HepG2 (cell line): Measurements from ENCODE around the gene CLCNKA. TPM values are rescaled to one million over a fixed set of nuclear protein-coding genes. Genes with fewer than 3 reads are reported as not detected.
A peak's percentile ranks its signal among the peaks of the same experiment; 100 is the strongest.

Source experiments
- ATAC-seq: fragments of 200-7000 bp; cut with Tn5 transposase; 3 replicates; pipeline ENCODE4 v1.9.1; 2020; ENCODE audit warnings: mild to moderate bottlenecking, moderate library complexity
- BruUV-seq: library from RNA; stranded (reverse); fragments of 400-500 nt; replicated peaks from 2 replicates; lab custom pipeline; 2021; lab: Mats Ljungman, UMichigan
- CTCF ChIA-PET: fragments of 300-600 bp; formaldehyde crosslinking; extraction: SDS; loops from one replicate; lab custom pipeline; 2021; ENCODE audit warnings: low total read pairs, inconsistent platforms, low intra/inter-chr PET ratio; lab: Yijun Ruan, JAX
- POLR2A ChIA-PET: fragments of 350-600 bp; sonication (Branson Sonifier 250); formaldehyde crosslinking; loops from one replicate; lab custom pipeline; 2020; ENCODE audit warnings: antibody characterized with exemption, inconsistent platforms; lab: Yijun Ruan, JAX
- DNase-seq: peaks from one replicate; pipeline ENCODE4 v3.0.0-alpha.2; 2015; ENCODE audit warnings: low spot score
- FAIRE-seq: peaks from 3 replicates; lab custom pipeline; 2011; peaks lifted over from hg19 to GRCh38; lab: Jason Lieb, UNC
- H2AFZ ChIP-seq: one replicate; pipeline ENCODE4 v1.6.1; 2011; ENCODE audit warnings: low read length, inconsistent platforms
- H3K27ac ChIP-seq: fragments of 300-600 bp; 3 replicates; pipeline ENCODE4 v1.8.0; 2011; ENCODE audit warnings: mixed run types, mild to moderate bottlenecking, mixed read lengths, low read length, inconsistent platforms; ENCODE audit not compliant: insufficient read depth; ENCODE audit errors: extremely low read length
- H3K27me3 ChIP-seq, 2 experiments: fragments of 200-600 bp in 1 of 2; 2 replicates in 1 of 2; 3 replicates in 1 of 2; pipeline versions ENCODE4 v1.6.0 to v1.8.0; 2011; ENCODE audit warnings: low read length in 2 of 2, mild to moderate bottlenecking in 2 of 2, moderate library complexity in 2 of 2, inconsistent platforms in 1 of 2; ENCODE audit not compliant: insufficient read depth in 2 of 2, control insufficient read depth in 1 of 2
- H3K36me3 ChIP-seq, 2 experiments: fragments of 200-600 bp in 1 of 2; replicated peaks in 1 of 2; 2 replicates in 1 of 2; 3 replicates in 1 of 2; pipeline versions ENCODE4 v1.5.1 to v1.8.0; 2011; ENCODE audit warnings: low read length in 2 of 2, inconsistent platforms in 1 of 2; ENCODE audit not compliant: insufficient read depth in 2 of 2, control insufficient read depth in 1 of 2
- H3K4me1 ChIP-seq: 2 replicates; pipeline ENCODE4 v1.5.1; 2012; ENCODE audit warnings: low read length, inconsistent platforms; ENCODE audit not compliant: insufficient read depth
- H3K4me2 ChIP-seq: 2 replicates; pipeline ENCODE4 v1.6.0; 2011; ENCODE audit warnings: low read depth, low read length, inconsistent platforms
- H3K4me3 ChIP-seq, 3 experiments: fragments of 200-600 bp in 1 of 3; sonication (generic), shearing (Covaris generic) in 1 of 3; replicated peaks in 1 of 3; 2 replicates each; pipeline ENCODE4 v1.5.1; 2011 to 2016; ENCODE audit warnings: low read length in 3 of 3, inconsistent platforms in 2 of 3, low read depth in 2 of 3, mild to moderate bottlenecking in 2 of 3, control low read depth in 1 of 3, mixed read lengths in 1 of 3; ENCODE audit not compliant: insufficient read depth in 1 of 3
- H3K79me2 ChIP-seq: one replicate; pipeline ENCODE4 v1.6.1; 2011; ENCODE audit warnings: low read length, inconsistent platforms; ENCODE audit not compliant: insufficient read depth
- H3K9ac ChIP-seq: 2 replicates; pipeline ENCODE4 v1.6.0; 2011; ENCODE audit warnings: mild to moderate bottlenecking, low read depth, low read length, inconsistent platforms; ENCODE audit not compliant: insufficient read depth
- H3K9me3 ChIP-seq: 2 replicates; pipeline ENCODE4 v1.5.1; 2012; ENCODE audit warnings: mild to moderate bottlenecking, low read length
- H4K20me1 ChIP-seq: 2 replicates; pipeline ENCODE4 v1.6.0; 2011; ENCODE audit warnings: inconsistent platforms, mild to moderate bottlenecking, low read length, moderate library complexity; ENCODE audit not compliant: insufficient read depth
- IKZF4 ChIP-seq: sonication (generic); formaldehyde crosslinking; IDR thresholded peaks from 2 replicates; pipeline ENCODE4 v1.5.1; 2020; ENCODE audit warnings: borderline replicate concordance, mild to moderate bottlenecking, low read depth, missing genetic modification reagents; ENCODE audit errors: not compliant biosample characterization
- MAFG ChIP-seq: sonication (generic); formaldehyde crosslinking; IDR thresholded peaks from 2 replicates; pipeline ENCODE4 v1.5.1; 2020; ENCODE audit warnings: mild to moderate bottlenecking, missing genetic modification reagents
- MIXL1 ChIP-seq: IDR thresholded peaks from 2 replicates; pipeline ENCODE4 v1.6.1; 2016
- MTERF4 ChIP-seq: sonication (generic); formaldehyde crosslinking; IDR thresholded peaks from 2 replicates; pipeline ENCODE4 v1.8.0; 2023; ENCODE audit warnings: mild to moderate bottlenecking, missing genetic modification reagents
- NR2F6 ChIP-seq, 2 experiments: IDR thresholded peaks; 2 replicates each; pipeline ENCODE4 v1.6.1; 2016; ENCODE audit warnings: antibody characterized with exemption in 1 of 2, mild to moderate bottlenecking in 1 of 2
- PTBP1 ChIP-seq: fragments of 200-400 bp; formaldehyde crosslinking; IDR thresholded peaks from 2 replicates; pipeline ENCODE4 v1.6.1; 2018; ENCODE audit warnings: low read length, low read depth; ENCODE audit not compliant: poor library complexity, severe bottlenecking
- RXRA ChIP-seq: sonication (generic); formaldehyde crosslinking; IDR thresholded peaks from 2 replicates; pipeline ENCODE4 v1.5.1; 2020; ENCODE audit warnings: missing genetic modification reagents
- SETDB1 ChIP-seq: sonication (generic); formaldehyde crosslinking; IDR thresholded peaks from 2 replicates; pipeline ENCODE4 v1.5.1; 2020; ENCODE audit warnings: missing genetic modification reagents, mild to moderate bottlenecking, borderline replicate concordance
- SKI ChIP-seq: fragments of 450-650 bp; IDR thresholded peaks from one replicate; pipeline ENCODE4 v1.6.1; 2018; ENCODE audit warnings: mild to moderate bottlenecking; ENCODE audit not compliant: partially characterized antibody
- XRCC5 ChIP-seq: fragments of 200-400 bp; formaldehyde crosslinking; optimal IDR thresholded peaks from 2 replicates; pipeline ENCODE3; 2017; ENCODE audit warnings: mild to moderate bottlenecking, low read length
- ZNF468 ChIP-seq: sonication (generic); formaldehyde crosslinking; IDR thresholded peaks from 2 replicates; pipeline ENCODE4 v1.8.0; 2022; ENCODE audit warnings: mild to moderate bottlenecking, moderate library complexity, missing genetic modification reagents
- ZNF891 ChIP-seq: sonication (generic); formaldehyde crosslinking; IDR thresholded peaks from 2 replicates; pipeline ENCODE4 v1.5.0; 2020; ENCODE audit warnings: mild to moderate bottlenecking, missing genetic modification reagents
- ZSCAN29 ChIP-seq: sonication (generic); formaldehyde crosslinking; conservative IDR thresholded peaks from 2 replicates; pipeline ENCODE4 v1.4.0; 2020; ENCODE audit warnings: mild to moderate bottlenecking, missing genetic modification reagents
- WGBS: methylation state at CpG from one replicate; pipeline ENCODE4 v1.1.6; 2017; ENCODE audit warnings: low lambda C conversion rate; 5-methylcytosine and 5-hydroxymethylcytosine counted together
- in situ Hi-C: cut with HindIII; loops from 2 replicates; pipeline ENCODE4 v1.10.0; 2017; ENCODE audit warnings: low pct_unique_long_range_greater_than_20kb; ENCODE audit not compliant: extremely low pct_ligation_motif_present
- intact Hi-C: fragments of 100-400 bp; cut with micrococcal nuclease; formaldehyde crosslinking; loops from one replicate; pipeline ENCODE4 v1.10.0; 2022; ENCODE audit not compliant: unreplicated experiment
- polyA plus RNA-seq, 8 experiments: library from polyadenylated mRNA; depleted of rRNA in 3 of 8; stranded (reverse) in 7 of 8; unstranded in 1 of 8; fragments of >200 nt; fragmentation: Illumina TruSeq in 4 of 8; extraction: Trizol in 4 of 8; gene quantifications; 2 replicates each; pipeline versions ENCODE4 v1.2.1 to v1.2.3, GENCODE V29; 2011 to 2016; ENCODE audit warnings: low read depth in 4 of 8, missing spikeins in 1 of 8, mixed read lengths in 1 of 8; ENCODE audit not compliant: insufficient read depth in 1 of 8
- total RNA-seq, 5 experiments: library from RNA; depleted of rRNA; stranded (reverse); fragments of >200 nt; fragmentation: Illumina TruSeq; extraction: Trizol; gene quantifications; 2 replicates each; pipeline ENCODE4 v1.2.3, GENCODE V29; 2016; ENCODE audit warnings: low read depth in 1 of 5
- TF ChIP-seq, protein P1 (sequence below): sonication (generic); formaldehyde crosslinking; IDR thresholded peaks from 2 replicates; pipeline ENCODE4 v1.4.0; 2020; ENCODE audit warnings: mild to moderate bottlenecking, missing genetic modification reagents
- TF ChIP-seq, protein P2 (sequence below): sonication (generic); formaldehyde crosslinking; IDR thresholded peaks from 2 replicates; pipeline ENCODE4 v1.4.0; 2020; ENCODE audit warnings: mild to moderate bottlenecking, low read depth, missing genetic modification reagents
- TF ChIP-seq, protein P3 (sequence below): IDR thresholded peaks from 2 replicates; pipeline ENCODE4 v1.6.1; 2016

The CLCNKA gene
- total and polyA plus RNA-seq, 2 of the 13 experiments (the other 11 are each of a cell fraction or from before 2014, with no cell fraction given) = 0.03 TPM; not detected in 1

GRCh38 chr1:16023050-16023653 lies 1.3 kb downstream of the CLCNKA start:
- H3K9ac ChIP-seq = no peak overlapping the region
- ChIA-PET CTCF (no interaction called here), POLR2A (no interaction called here)
- no peaks in the 10 kb centered on the region for H3K79me2 ChIP-seq
- H2AFZ ChIP-seq = no peak overlapping the region
- H3K4me3 ChIP-seq = no peak overlapping the region
- no peaks in the 10 kb centered on the region for H3K36me3 ChIP-seq
- ATAC-seq = peak; percentile 11; the same call in 1 of the 3 replicates
- intact Hi-C loops = no loop called here
- no TSS peak for BruUV-seq
- H3K9me3 ChIP-seq = no peaks in the 10 kb centered on the region
- in situ Hi-C loops = no loop called here
- no peak overlapping the region for H3K4me2 ChIP-seq
- H3K4me1 ChIP-seq = peaks cover 37% of the 10 kb centered on the region
- WGBS = 0% methylated on average over 1 of the region's 7 CpGs
- no peak overlapping the region for H3K27ac ChIP-seq
- H3K27me3 ChIP-seq = peaks cover 11 to 62% of the 10 kb centered on the region in 2 experiments; a peak in 4 of 5 replicates
- H4K20me1 ChIP-seq = no peaks in the 10 kb centered on the region
- TF ChIP-seq ZNF468 (CRISPR knock-in tag) = no peak
- no peak for TF ChIP-seq SETDB1 (CRISPR knock-in tag)
- TF ChIP-seq, protein P1, sequence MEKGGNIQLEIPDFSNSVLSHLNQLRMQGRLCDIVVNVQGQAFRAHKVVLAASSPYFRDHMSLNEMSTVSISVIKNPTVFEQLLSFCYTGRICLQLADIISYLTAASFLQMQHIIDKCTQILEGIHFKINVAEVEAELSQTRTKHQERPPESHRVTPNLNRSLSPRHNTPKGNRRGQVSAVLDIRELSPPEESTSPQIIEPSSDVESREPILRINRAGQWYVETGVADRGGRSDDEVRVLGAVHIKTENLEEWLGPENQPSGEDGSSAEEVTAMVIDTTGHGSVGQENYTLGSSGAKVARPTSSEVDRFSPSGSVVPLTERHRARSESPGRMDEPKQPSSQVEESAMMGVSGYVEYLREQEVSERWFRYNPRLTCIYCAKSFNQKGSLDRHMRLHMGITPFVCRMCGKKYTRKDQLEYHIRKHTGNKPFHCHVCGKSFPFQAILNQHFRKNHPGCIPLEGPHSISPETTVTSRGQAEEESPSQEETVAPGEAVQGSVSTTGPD (CRISPR knock-in tag) = no peak
- TF ChIP-seq PTBP1 = no peak
- TF ChIP-seq, protein P2, sequence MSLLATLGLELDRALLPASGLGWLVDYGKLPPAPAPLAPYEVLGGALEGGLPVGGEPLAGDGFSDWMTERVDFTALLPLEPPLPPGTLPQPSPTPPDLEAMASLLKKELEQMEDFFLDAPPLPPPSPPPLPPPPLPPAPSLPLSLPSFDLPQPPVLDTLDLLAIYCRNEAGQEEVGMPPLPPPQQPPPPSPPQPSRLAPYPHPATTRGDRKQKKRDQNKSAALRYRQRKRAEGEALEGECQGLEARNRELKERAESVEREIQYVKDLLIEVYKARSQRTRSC (CRISPR knock-in tag) = no peak
- TF ChIP-seq RXRA (CRISPR knock-in tag) = no peak
- no peak for TF ChIP-seq XRCC5
- no peak for TF ChIP-seq MIXL1 (CRISPR knock-in tag)
- no peak for TF ChIP-seq MAFG (CRISPR knock-in tag)
- TF ChIP-seq IKZF4 = no peak
- TF ChIP-seq SKI = no peak
- TF ChIP-seq MTERF4 (CRISPR knock-in tag) = no peak
- TF ChIP-seq ZSCAN29 (CRISPR knock-in tag) = no peak
- no peak for TF ChIP-seq ZNF891 (CRISPR knock-in tag)
- TF ChIP-seq NR2F6 (IDR thresholded peaks at IDR 0.05) = no peak
- no peak for TF ChIP-seq NR2F6 (CRISPR knock-in tag; IDR thresholded peaks at IDR 0.05)
- TF ChIP-seq, protein P3, sequence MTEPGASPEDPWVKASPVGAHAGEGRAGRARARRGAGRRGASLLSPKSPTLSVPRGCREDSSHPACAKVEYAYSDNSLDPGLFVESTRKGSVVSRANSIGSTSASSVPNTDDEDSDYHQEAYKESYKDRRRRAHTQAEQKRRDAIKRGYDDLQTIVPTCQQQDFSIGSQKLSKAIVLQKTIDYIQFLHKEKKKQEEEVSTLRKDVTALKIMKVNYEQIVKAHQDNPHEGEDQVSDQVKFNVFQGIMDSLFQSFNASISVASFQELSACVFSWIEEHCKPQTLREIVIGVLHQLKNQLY = no peak
- TF ChIP-seq, all 625 proteins: peak for 0
- DNase-seq (no peak), FAIRE-seq (no peak)
